A549 (cell line): ENCODE data around the gene IP6K3. TPM values are rescaled to one million over a fixed set of nuclear protein-coding genes. Genes with fewer than 3 reads are reported as not detected.

Experiments used
- ATAC-seq, 2 experiments: fragments of 200-7000 bp in 1 of 2; fragments of >200 bp in 1 of 2; cut with Nextera tagmentation in 1 of 2; cut with Tn5 transposase in 1 of 2; 3 replicates each; pipeline versions ENCODE4 v1.8.0 to v1.9.1; 2018 to 2020; ENCODE audit warnings: mild to moderate bottlenecking in 1 of 2, moderate library complexity in 1 of 2
- CTCF ChIA-PET: fragments of 300-600 bp; sonication (Branson Sonifier 250); formaldehyde crosslinking; extraction: SDS; loops from one replicate; lab custom pipeline; 2021; ENCODE audit warnings: antibody characterized with exemption, inconsistent platforms; lab: Yijun Ruan, JAX
- POLR2A ChIA-PET: fragments of 350-600 bp; formaldehyde crosslinking; extraction: SDS; loops from one replicate; lab custom pipeline; 2021; ENCODE audit warnings: antibody characterized with exemption, inconsistent platforms; lab: Yijun Ruan, JAX
- DNase-seq, 2 experiments: peaks; one replicate each; pipeline versions ENCODE4 v3.0.0 to v3.0.0-alpha.2; 2011 to 2016; ENCODE audit warnings: low read depth in 1 of 2, low spot score in 1 of 2
- FAIRE-seq: peaks from 2 replicates; lab custom pipeline; 2011; peaks lifted over from hg19 to GRCh38; lab: Jason Lieb, UNC
- H3K27ac ChIP-seq, 2 experiments: fragments of >200 bp; sonication (Bioruptor Twin); formaldehyde crosslinking; 3 replicates each; pipeline ENCODE4 v1.5.1; 2016 to 2017
- H3K4me1 ChIP-seq: fragments of >200 bp; sonication (Bioruptor Twin); formaldehyde crosslinking; 3 replicates; pipeline ENCODE4 v1.6.1; 2016
- H3K4me2 ChIP-seq: fragments of >200 bp; sonication (Bioruptor Twin); formaldehyde crosslinking; 3 replicates; pipeline ENCODE4 v1.6.1; 2016
- H3K4me3 ChIP-seq: fragments of >200 bp; sonication (Bioruptor Twin); formaldehyde crosslinking; 3 replicates; pipeline ENCODE4 v1.5.1; 2016
- H3K9me3 ChIP-seq: fragments of >200 bp; sonication (Bioruptor Twin); formaldehyde crosslinking; 3 replicates; pipeline ENCODE4 v1.6.1; 2016
- CHD2 ChIP-seq: fragments of 150-350 bp; IDR thresholded peaks from 2 replicates; pipeline ENCODE4 v1.6.1; 2014; ENCODE audit warnings: low read length; ENCODE audit not compliant: partially characterized antibody
- EHF ChIP-seq: fragments of 250-450 bp; sonication (Bioruptor Pico); IDR thresholded peaks from 2 replicates; pipeline ENCODE4 v1.5.0; 2020; ENCODE audit warnings: mild to moderate bottlenecking
- EHMT2 ChIP-seq: fragments of 200-600 bp; sonication (generic); IDR thresholded peaks from 2 replicates; pipeline ENCODE4 v1.6.1; 2016; ENCODE audit warnings: antibody characterized with exemption, low read depth, mild to moderate bottlenecking, moderate library complexity
- FOXS1 ChIP-seq: fragments of 250-450 bp; sonication (Bioruptor Pico); IDR thresholded peaks from 2 replicates; pipeline ENCODE4 v1.5.0; 2020; ENCODE audit warnings: mild to moderate bottlenecking, moderate library complexity
- HOXB5 ChIP-seq: fragments of 250-450 bp; sonication (Bioruptor Pico); IDR thresholded peaks from 2 replicates; pipeline ENCODE4 v1.5.0; 2020; ENCODE audit warnings: mild to moderate bottlenecking, moderate library complexity
- JUN ChIP-seq, 2 experiments: fragments of >200 bp; sonication (Bioruptor Twin); formaldehyde crosslinking; IDR thresholded peaks; 2 replicates in 1 of 2; 3 replicates in 1 of 2; pipeline ENCODE4 v1.6.1; 2016 to 2017
- KDM1A ChIP-seq: fragments of 200-600 bp; sonication (generic); IDR thresholded peaks from 2 replicates; pipeline ENCODE4 v1.6.1; 2016; ENCODE audit warnings: low read depth, mild to moderate bottlenecking
- MAZ ChIP-seq: fragments of 150-350 bp; IDR thresholded peaks from 2 replicates; pipeline ENCODE4 v1.6.1; 2014; ENCODE audit warnings: antibody characterized with exemption, low read depth, low read length, borderline replicate concordance
- NPAS2 ChIP-seq: fragments of 250-450 bp; sonication (Bioruptor Pico); IDR thresholded peaks from 2 replicates; pipeline ENCODE4 v1.8.0; 2022; ENCODE audit warnings: mild to moderate bottlenecking, moderate library complexity, borderline replicate concordance
- NR3C1 ChIP-seq: fragments of >200 bp; sonication (Bioruptor Twin); formaldehyde crosslinking; IDR thresholded peaks from 3 replicates; pipeline ENCODE4 v1.6.1; 2017
- PHF8 ChIP-seq: fragments of 200-600 bp; sonication (generic); IDR thresholded peaks from 2 replicates; pipeline ENCODE4 v1.6.1; 2016; ENCODE audit warnings: low read depth, mild to moderate bottlenecking, antibody characterized with exemption, moderate library complexity, borderline replicate concordance
- RAD21 ChIP-seq, 2 experiments: fragments of >200 bp in 1 of 2; sonication (Bioruptor Twin) in 1 of 2; formaldehyde crosslinking in 1 of 2; IDR thresholded peaks in 1 of 2; conservative IDR thresholded peaks in 1 of 2; 2 replicates in 1 of 2; 3 replicates in 1 of 2; pipeline ENCODE4 v1.6.1; 2012 to 2018; ENCODE audit warnings: inconsistent platforms in 1 of 2
- SREBF2 ChIP-seq: fragments of 450-650 bp; IDR thresholded peaks from 2 replicates; pipeline ENCODE4 v1.6.1; 2014; ENCODE audit warnings: mild to moderate bottlenecking, moderate library complexity
- TFCP2L1 ChIP-seq: fragments of 250-450 bp; sonication (Bioruptor Pico); IDR thresholded peaks from 2 replicates; pipeline ENCODE4 v1.5.0; 2021; ENCODE audit warnings: mild to moderate bottlenecking
- ZC3H11A ChIP-seq: fragments of 450-650 bp; IDR thresholded peaks from 2 replicates; pipeline ENCODE4 v1.6.1; 2014; ENCODE audit warnings: antibody characterized with exemption, mild to moderate bottlenecking
- ZSCAN20 ChIP-seq: fragments of 250-450 bp; sonication (Bioruptor Pico); IDR thresholded peaks from 2 replicates; pipeline ENCODE4 v1.8.0; 2022; ENCODE audit warnings: mild to moderate bottlenecking, moderate library complexity
- WGBS: methylation state at CpG from one replicate; pipeline ENCODE4 v1.1.6; 2017; ENCODE audit errors: missing lambda C conversion rate; 5-methylcytosine and 5-hydroxymethylcytosine counted together
- polyA plus RNA-seq, 4 experiments: library from polyadenylated mRNA; depleted of rRNA in 3 of 4; stranded (reverse); fragments of >200 nt; fragmentation: RNase III in 1 of 4; extraction: RNeasy Plus Mini Kit Qiagen cat#74134 plus additional on column Dnase treatment in 1 of 4; gene quantifications; 2 replicates in 3 of 4; 3 replicates in 1 of 4; pipeline ENCODE4 v1.2.3, GENCODE V29; 2011 to 2017
- TF ChIP-seq, protein P1 (sequence below): fragments of 150-350 bp; IDR thresholded peaks from 2 replicates; pipeline ENCODE4 v1.6.1; 2014; ENCODE audit warnings: low read depth, mild to moderate bottlenecking, low read length
- TF ChIP-seq, protein P2 (sequence below): IDR thresholded peaks from 2 replicates; pipeline ENCODE4 v1.6.1; 2012; ENCODE audit warnings: low read depth, borderline replicate concordance
- TF ChIP-seq, protein P3 (sequence below): fragments of >200 bp; sonication (Bioruptor Twin); formaldehyde crosslinking; IDR thresholded peaks from 2 replicates; pipeline ENCODE4 v1.6.1; 2016
- TF ChIP-seq, protein P4 (sequence below): IDR thresholded peaks from 2 replicates; pipeline ENCODE4 v1.6.1; 2012
- TF ChIP-seq, protein P5 (sequence below): fragments of 200-600 bp; sonication (generic); IDR thresholded peaks from 2 replicates; pipeline ENCODE4 v1.6.1; 2016; ENCODE audit warnings: antibody characterized with exemption, mild to moderate bottlenecking, moderate library complexity
- TF ChIP-seq, protein P6 (sequence below): fragments of >200 bp; sonication (Bioruptor Twin); formaldehyde crosslinking; IDR thresholded peaks from 3 replicates; pipeline ENCODE4 v1.5.1; 2016

The IP6K3 gene
- polyA plus RNA-seq, 2 of the 4 experiments (the other 2 are of a cell fraction) = 0.03 to 0.12 TPM

DNA sequence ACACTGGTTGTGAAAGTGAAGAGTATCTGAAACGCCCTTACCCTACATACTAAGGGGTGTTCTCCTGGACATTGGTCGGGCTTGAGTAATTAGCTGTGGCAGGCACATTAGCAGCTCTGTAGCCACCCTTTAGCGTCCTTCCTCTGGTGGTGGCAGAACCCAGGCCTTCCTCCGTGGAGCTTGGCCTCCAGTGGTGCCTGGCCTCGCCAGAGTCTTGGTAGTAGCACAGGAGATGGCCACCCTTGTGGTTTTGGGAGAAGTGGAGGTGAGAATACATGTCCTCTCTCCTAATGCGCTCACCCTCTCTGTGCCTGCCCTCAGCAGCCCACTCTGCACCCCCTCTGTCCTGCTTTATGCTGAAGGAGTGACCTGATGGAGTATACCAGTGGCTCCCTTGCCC, 17.6 kb downstream of the IP6K3 start:
- ATAC-seq (no peak), DNase-seq (no peak), FAIRE-seq (no peak)
- 62% methylated on average over 5 of the region's 6 CpGs for WGBS
- TF ChIP-seq PHF8 (no peak), RAD21 (conservative IDR thresholded peaks at IDR 0.05 in 1 of 2, IDR thresholded peaks at IDR 0.05 in 1 of 2) (no peak), EHMT2 (no peak), SREBF2 (no peak), FOXS1 (CRISPR knock-in tag) (no peak), NR3C1 (no peak), TFCP2L1 (CRISPR knock-in tag) (no peak), JUN (IDR thresholded peaks at IDR 0.05) (no peak), MAZ (no peak), NPAS2 (CRISPR knock-in tag) (no peak)
- TF ChIP-seq, protein P1, sequence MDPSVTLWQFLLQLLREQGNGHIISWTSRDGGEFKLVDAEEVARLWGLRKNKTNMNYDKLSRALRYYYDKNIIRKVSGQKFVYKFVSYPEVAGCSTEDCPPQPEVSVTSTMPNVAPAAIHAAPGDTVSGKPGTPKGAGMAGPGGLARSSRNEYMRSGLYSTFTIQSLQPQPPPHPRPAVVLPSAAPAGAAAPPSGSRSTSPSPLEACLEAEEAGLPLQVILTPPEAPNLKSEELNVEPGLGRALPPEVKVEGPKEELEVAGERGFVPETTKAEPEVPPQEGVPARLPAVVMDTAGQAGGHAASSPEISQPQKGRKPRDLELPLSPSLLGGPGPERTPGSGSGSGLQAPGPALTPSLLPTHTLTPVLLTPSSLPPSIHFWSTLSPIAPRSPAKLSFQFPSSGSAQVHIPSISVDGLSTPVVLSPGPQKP = no peak
- TF ChIP-seq, protein P2, sequence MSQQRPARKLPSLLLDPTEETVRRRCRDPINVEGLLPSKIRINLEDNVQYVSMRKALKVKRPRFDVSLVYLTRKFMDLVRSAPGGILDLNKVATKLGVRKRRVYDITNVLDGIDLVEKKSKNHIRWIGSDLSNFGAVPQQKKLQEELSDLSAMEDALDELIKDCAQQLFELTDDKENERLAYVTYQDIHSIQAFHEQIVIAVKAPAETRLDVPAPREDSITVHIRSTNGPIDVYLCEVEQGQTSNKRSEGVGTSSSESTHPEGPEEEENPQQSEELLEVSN = no peak
- TF ChIP-seq, protein P3, sequence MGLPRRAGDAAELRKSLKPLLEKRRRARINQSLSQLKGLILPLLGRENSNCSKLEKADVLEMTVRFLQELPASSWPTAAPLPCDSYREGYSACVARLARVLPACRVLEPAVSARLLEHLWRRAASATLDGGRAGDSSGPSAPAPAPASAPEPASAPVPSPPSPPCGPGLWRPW = no peak
- TF ChIP-seq, protein P4, sequence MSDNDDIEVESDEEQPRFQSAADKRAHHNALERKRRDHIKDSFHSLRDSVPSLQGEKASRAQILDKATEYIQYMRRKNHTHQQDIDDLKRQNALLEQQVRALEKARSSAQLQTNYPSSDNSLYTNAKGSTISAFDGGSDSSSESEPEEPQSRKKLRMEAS = no peak
- Histone ChIP-seq H3K4me2 (no peak overlapping the region), H3K9me3 (no peaks in the 10 kb centered on the region), H3K27ac (no peak overlapping the region), H3K4me1 (no peaks in the 10 kb centered on the region), H3K4me3 (no peak overlapping the region)
- ChIA-PET POLR2A (no interaction called here), CTCF (interaction anchor here (1.5 to 1.9 kb wide), 2 partner anchors 42 to 144 kb away, joined by 3 to 4 read pairs; no protein-coding TSS in a partner anchor)

DNA sequence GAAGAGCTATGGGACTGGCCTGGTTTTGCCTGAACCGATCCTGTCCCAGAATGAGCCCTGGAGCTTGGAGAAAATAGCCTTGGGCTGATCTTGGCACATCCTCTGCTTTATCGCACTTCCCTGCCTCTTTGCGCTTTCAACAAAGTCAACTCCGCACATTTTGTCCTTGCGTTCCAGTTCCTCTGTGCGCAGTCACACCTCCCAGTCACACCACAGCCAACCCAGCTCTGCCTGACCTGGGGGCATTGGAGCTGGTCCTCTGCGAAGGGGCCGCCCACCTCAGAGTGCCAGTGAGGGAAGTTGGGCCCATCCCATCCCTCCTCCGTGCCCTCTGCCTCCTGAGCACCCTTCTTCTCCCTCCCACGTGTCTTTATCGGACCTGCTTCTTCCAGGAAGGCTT, 18.3 kb downstream of the IP6K3 start:
- CTCF ChIA-PET = interaction anchor here (1.0 to 3.6 kb wide), 5 partner anchors 11 to 143 kb away, joined by 3 to 16 read pairs (median 4); no protein-coding TSS in a partner anchor
- no peak for FAIRE-seq
- POLR2A ChIA-PET = no interaction called here
- TF ChIP-seq HOXB5 (CRISPR knock-in tag) (no peak), ZSCAN20 (CRISPR knock-in tag) (no peak)
- TF ChIP-seq, protein P5, sequence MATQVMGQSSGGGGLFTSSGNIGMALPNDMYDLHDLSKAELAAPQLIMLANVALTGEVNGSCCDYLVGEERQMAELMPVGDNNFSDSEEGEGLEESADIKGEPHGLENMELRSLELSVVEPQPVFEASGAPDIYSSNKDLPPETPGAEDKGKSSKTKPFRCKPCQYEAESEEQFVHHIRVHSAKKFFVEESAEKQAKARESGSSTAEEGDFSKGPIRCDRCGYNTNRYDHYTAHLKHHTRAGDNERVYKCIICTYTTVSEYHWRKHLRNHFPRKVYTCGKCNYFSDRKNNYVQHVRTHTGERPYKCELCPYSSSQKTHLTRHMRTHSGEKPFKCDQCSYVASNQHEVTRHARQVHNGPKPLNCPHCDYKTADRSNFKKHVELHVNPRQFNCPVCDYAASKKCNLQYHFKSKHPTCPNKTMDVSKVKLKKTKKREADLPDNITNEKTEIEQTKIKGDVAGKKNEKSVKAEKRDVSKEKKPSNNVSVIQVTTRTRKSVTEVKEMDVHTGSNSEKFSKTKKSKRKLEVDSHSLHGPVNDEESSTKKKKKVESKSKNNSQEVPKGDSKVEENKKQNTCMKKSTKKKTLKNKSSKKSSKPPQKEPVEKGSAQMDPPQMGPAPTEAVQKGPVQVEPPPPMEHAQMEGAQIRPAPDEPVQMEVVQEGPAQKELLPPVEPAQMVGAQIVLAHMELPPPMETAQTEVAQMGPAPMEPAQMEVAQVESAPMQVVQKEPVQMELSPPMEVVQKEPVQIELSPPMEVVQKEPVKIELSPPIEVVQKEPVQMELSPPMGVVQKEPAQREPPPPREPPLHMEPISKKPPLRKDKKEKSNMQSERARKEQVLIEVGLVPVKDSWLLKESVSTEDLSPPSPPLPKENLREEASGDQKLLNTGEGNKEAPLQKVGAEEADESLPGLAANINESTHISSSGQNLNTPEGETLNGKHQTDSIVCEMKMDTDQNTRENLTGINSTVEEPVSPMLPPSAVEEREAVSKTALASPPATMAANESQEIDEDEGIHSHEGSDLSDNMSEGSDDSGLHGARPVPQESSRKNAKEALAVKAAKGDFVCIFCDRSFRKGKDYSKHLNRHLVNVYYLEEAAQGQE = no peak
- Histone ChIP-seq H3K9me3 (no peaks in the 10 kb centered on the region), H3K27ac (no peak overlapping the region), H3K4me1 (no peaks in the 10 kb centered on the region), H3K4me3 (no peak overlapping the region), H3K4me2 (no peak overlapping the region)
- DNase-seq = no peak
- no peak for ATAC-seq
- 80% methylated on average over 11 of the region's 11 CpGs for WGBS

DNA sequence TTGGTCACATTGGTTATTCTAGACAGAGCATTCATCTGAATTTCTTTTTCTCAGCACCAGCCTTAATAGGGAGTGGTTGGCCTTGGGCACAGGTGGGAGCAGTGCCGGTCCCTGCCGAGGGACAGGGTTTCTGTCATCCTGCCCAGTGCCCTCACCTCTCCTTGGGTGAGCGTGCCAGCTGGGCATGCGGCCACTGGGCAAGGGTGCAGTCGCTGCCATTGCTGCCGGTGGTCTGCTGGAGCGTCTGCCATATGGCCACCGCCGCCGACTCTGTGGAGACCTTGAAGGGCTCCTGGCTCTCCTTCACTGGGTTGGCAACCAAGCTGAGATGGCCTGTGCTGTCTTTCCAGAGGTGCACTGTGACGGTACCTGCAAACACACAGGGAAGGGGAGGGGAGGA, 18.8 kb downstream of the IP6K3 start:
- H3K27ac ChIP-seq = no peak overlapping the region
- TF ChIP-seq ZSCAN20 (CRISPR knock-in tag) = no peak
- TF ChIP-seq, protein P6, sequence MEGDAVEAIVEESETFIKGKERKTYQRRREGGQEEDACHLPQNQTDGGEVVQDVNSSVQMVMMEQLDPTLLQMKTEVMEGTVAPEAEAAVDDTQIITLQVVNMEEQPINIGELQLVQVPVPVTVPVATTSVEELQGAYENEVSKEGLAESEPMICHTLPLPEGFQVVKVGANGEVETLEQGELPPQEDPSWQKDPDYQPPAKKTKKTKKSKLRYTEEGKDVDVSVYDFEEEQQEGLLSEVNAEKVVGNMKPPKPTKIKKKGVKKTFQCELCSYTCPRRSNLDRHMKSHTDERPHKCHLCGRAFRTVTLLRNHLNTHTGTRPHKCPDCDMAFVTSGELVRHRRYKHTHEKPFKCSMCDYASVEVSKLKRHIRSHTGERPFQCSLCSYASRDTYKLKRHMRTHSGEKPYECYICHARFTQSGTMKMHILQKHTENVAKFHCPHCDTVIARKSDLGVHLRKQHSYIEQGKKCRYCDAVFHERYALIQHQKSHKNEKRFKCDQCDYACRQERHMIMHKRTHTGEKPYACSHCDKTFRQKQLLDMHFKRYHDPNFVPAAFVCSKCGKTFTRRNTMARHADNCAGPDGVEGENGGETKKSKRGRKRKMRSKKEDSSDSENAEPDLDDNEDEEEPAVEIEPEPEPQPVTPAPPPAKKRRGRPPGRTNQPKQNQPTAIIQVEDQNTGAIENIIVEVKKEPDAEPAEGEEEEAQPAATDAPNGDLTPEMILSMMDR = no peak
- no peak for TF ChIP-seq KDM1A
- no peak for TF ChIP-seq CHD2
- TF ChIP-seq FOXS1 (CRISPR knock-in tag) = no peak
- TF ChIP-seq ZC3H11A = no peak
- no peak for TF ChIP-seq EHF (CRISPR knock-in tag)
- TF ChIP-seq, protein P5 = no peak
- H3K4me3 ChIP-seq = no peak overlapping the region
- FAIRE-seq (no peak), DNase-seq (no peak), ATAC-seq (no peak)
- no peak overlapping the region for H3K4me2 ChIP-seq
- no peaks in the 10 kb centered on the region for H3K9me3 ChIP-seq
- no peaks in the 10 kb centered on the region for H3K4me1 ChIP-seq
- ChIA-PET CTCF (interaction anchor here (1.0 to 3.6 kb wide), 5 partner anchors 12 to 43 kb away, joined by 3 to 16 read pairs (median 4); partner anchors contain the start of gene UQCC2), POLR2A (no interaction called here)
- 72% methylated on average over 5 of the region's 11 CpGs for WGBS
